H1 (cell line): ENCODE results near the gene KLF14. TPM values are rescaled to one million over a fixed set of nuclear protein-coding genes. Genes with fewer than 3 reads are reported as not detected.

Experiments
- polyA plus RNA-seq, 7 experiments: library from polyadenylated mRNA; depleted of rRNA in 3 of 7; stranded (reverse) in 5 of 7; unstranded in 2 of 7; fragments of >200 nt in 5 of 7; fragments of 200-250 nt in 2 of 7; gene quantifications; 1 replicate in 5 of 7; 2 replicates in 1 of 7; 4 replicates in 1 of 7; pipeline versions ENCODE4 v1.2.1 to v1.2.3, GENCODE V29; 2011 to 2013; ENCODE audit warnings: missing spikeins in 2 of 7, mixed read lengths in 2 of 7
- total RNA-seq: library from RNA; stranded (reverse); fragmentation: NEBNext Ultra II Directional; extraction: Animal tissue kit (Norgen Biotek cat#: 25700); gene quantifications from 2 replicates; pipeline ENCODE4 v1.2.1, GENCODE V29; 2021

Gene KLF14
- total and polyA plus RNA-seq, 2 of the 8 experiments (the other 6 are each of a cell fraction or from before 2014, with no cell fraction given) = 0.02 TPM; not detected in 1

Other genes with a start within 250 kb of the KLF14 start
- 269 and 283 TPM in 2 replicates for gene MEST, start 242.1 kb downstream of the KLF14 start, total RNA-seq
- gene MEST, start 242.1 kb downstream of the KLF14 start, polyA plus RNA-seq (2011; rRNA removed) = 152 and 176 TPM in 2 replicates
- 51.3 and 53.1 TPM in 2 replicates for gene COPG2, start 65.5 kb downstream of the KLF14 start, total RNA-seq
- 35.3 and 50.3 TPM in 2 replicates for gene COPG2, start 65.5 kb downstream of the KLF14 start, polyA plus RNA-seq (2011; rRNA removed)
- gene TSGA13, start 47.7 kb downstream of the KLF14 start, total RNA-seq = not detected in 2 replicates
- not detected in 2 replicates for gene TSGA13, start 47.7 kb downstream of the KLF14 start, polyA plus RNA-seq (2011; rRNA removed)